ENCODE results near the gene ORAI3. TPM values are rescaled to one million over a fixed set of nuclear protein-coding genes. Genes with fewer than 3 reads are reported as not detected.

ORAI3 gene
- 10.3 to 14.7 TPM (median 12.3 TPM) in 5 replicates for total RNA-seq (2022; extraction: Qiagen RNA extraction)

DNA sequence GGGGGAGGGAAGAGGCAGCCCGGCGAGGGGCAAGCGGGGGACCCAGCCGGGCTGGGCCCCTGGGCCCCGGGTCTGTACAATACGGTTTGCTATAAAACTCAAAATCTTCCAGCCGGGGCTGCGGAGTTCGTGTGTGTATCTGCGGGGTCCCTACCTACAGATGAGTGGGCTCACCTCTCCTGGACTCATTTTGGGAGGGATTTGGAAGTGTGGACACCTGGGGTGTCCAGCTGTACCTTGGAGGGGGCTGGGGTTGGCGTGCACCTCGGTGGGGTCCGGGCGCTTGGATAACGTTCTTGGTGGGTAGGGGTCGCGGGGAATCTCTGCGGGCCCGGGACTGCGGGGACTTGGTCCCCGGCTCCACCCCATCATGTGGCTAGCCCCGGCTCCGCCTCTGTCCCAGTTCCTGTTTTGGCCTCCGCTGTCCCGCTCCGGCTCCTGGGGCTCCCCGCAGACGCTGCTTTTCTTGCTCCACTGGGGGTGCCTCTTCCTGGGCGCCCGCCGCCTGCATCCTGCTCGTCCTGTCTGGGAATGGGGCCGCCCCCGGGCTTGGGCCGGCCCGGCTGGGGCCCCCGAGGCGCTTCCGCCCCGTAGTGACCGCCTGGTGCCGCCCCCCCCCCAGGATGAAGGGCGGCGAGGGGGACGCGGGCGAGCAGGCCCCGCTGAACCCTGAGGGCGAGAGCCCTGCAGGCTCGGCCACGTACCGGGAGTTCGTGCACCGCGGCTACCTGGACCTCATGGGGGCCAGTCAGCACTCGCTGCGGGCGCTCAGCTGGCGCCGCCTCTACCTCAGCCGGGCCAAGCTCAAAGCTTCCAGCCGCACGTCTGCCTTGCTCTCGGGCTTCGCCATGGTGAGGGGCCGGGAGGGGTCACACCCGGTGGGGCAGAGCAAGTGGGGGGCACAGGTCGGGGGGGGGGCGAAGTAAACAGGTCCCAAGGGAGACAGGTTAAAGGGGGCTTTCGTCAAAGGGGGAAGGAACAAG is at the start of gene ORAI3:
Gene ORAI3 (plus strand): TSS at position 402 of the 983 bp plus-strand sequence. CDS start 222 bp downstream, at position 624.

GRCh38 chr16:30923554-30924075 is 25.3 kb upstream of the ORAI3 start, which contains the start of gene FBXL19:
Gene FBXL19, plus strand, starts transcription at chr16:30923572. Its CDS starts 2,183 bp downstream, at chr16:30925755.

DNA sequence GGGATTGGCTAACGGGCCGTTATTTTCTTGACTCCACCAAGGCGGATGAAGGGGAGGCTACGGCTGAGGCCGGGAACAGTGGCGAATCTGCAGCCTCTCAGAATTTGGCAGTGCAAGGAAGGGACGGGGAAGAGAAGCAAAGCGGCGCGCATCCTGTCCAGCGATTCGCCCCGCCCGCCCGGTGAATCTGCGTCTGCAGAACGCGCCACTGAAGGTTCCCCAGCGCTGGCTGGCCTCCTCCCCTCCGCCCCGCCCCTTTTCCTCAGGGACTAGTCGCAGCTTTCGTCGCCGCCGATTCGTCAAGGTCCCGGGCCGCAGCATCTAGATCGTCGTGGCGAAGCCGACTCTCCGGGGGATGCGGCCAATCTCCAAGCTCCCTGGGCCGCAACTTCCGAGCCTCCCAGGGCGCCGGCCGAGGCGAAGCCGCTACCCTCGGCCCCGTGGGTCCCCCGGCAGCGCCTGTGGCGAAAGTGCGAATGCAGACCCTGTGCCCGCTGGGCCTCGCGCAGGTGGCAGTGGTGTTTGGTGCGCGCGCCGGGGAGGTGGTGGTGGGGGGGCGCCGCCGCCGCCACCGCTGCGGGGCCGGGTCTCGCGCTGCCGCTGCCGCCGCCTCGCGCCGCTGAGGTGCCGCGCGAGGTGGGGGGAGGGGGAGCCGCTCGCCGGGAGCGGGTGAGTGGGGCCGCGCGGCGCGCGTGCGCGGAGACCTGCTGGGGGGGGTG is 8.7 kb downstream of the ORAI3 start, which contains the start of gene SETD1A:
Gene SETD1A (plus strand): TSS at position 299 of the 719 bp plus-strand sequence. CDS start 978 bp downstream, outside the sequence.

GRCh38 chr16:30984669-30985400 is 36.0 kb downstream of the ORAI3 start, which contains the start of gene HSD3B7:
Gene HSD3B7, plus strand, starts transcription at chr16:30985207. Its CDS starts 452 bp downstream, at chr16:30985659.

Other genes starting within 250 kb of the ORAI3 start
- 16.0 to 26.6 TPM (median 17.8 TPM) in 5 replicates for gene SRCAP, start 249.9 kb upstream of the ORAI3 start, total RNA-seq (2022; extraction: Qiagen RNA extraction)
- gene PHKG2, start 200.6 kb upstream of the ORAI3 start, total RNA-seq (2022; extraction: Qiagen RNA extraction): 19.5 to 30.8 TPM (median 26.9 TPM) in 5 replicates
- gene CFAP119, start 187.0 kb upstream of the ORAI3 start, total RNA-seq (2022; extraction: Qiagen RNA extraction): 4.5 to 9.0 TPM (median 8.0 TPM) in 5 replicates
- 70.9 to 82.8 TPM (median 79.3 TPM) in 5 replicates for gene RNF40, start 186.7 kb upstream of the ORAI3 start, total RNA-seq (2022; extraction: Qiagen RNA extraction)
- gene ZNF629, start 161.9 kb upstream of the ORAI3 start, total RNA-seq (2022; extraction: Qiagen RNA extraction): 16.0 to 19.7 TPM (median 17.4 TPM) in 5 replicates
- gene BCL7C, start 55.0 kb upstream of the ORAI3 start, total RNA-seq (2022; extraction: Qiagen RNA extraction): 26.3 to 45.4 TPM (median 43.8 TPM) in 5 replicates
- gene CTF1, start 52.5 kb upstream of the ORAI3 start, total RNA-seq (2022; extraction: Qiagen RNA extraction): 0.16 to 0.29 TPM (median 0.17 TPM) in 5 replicates
- 12.0 to 20.0 TPM (median 16.8 TPM) in 5 replicates for gene FBXL19, start 25.5 kb upstream of the ORAI3 start, total RNA-seq (2022; extraction: Qiagen RNA extraction)
- gene SETD1A, start 8.7 kb downstream of the ORAI3 start, total RNA-seq (2022; extraction: Qiagen RNA extraction): 18.3 to 20.3 TPM (median 18.6 TPM) in 5 replicates
- 13.5 to 17.0 TPM (median 14.5 TPM) in 5 replicates for gene HSD3B7, start 36.1 kb downstream of the ORAI3 start, total RNA-seq (2022; extraction: Qiagen RNA extraction)
- gene STX1B, start 61.6 kb downstream of the ORAI3 start, total RNA-seq (2022; extraction: Qiagen RNA extraction): 1.4 to 1.7 TPM (median 1.6 TPM) in 5 replicates
- gene STX4, start 84.5 kb downstream of the ORAI3 start, total RNA-seq (2022; extraction: Qiagen RNA extraction): 49.2 to 67.7 TPM (median 62.8 TPM) in 5 replicates
- gene ZNF668, start 125.2 kb downstream of the ORAI3 start, total RNA-seq (2022; extraction: Qiagen RNA extraction): 13.2 to 20.9 TPM (median 15.8 TPM) in 5 replicates
- 9.3 to 10.8 TPM (median 9.9 TPM) in 5 replicates for gene ZNF646, start 125.4 kb downstream of the ORAI3 start, total RNA-seq (2022; extraction: Qiagen RNA extraction)
- gene PRSS53, start 139.9 kb downstream of the ORAI3 start, total RNA-seq (2022; extraction: Qiagen RNA extraction): 1.1 to 2.1 TPM (median 1.4 TPM) in 5 replicates
- 99.8 to 149 TPM (median 147 TPM) in 5 replicates for gene VKORC1, start 145.7 kb downstream of the ORAI3 start, total RNA-seq (2022; extraction: Qiagen RNA extraction)
- gene BCKDK, start 159.3 kb downstream of the ORAI3 start, total RNA-seq (2022; extraction: Qiagen RNA extraction): 42.8 to 59.1 TPM (median 54.4 TPM) in 5 replicates
- 44.4 to 51.1 TPM (median 49.2 TPM) in 5 replicates for gene KAT8, start 168.6 kb downstream of the ORAI3 start, total RNA-seq (2022; extraction: Qiagen RNA extraction)
- gene PRSS8, start 186.7 kb downstream of the ORAI3 start, total RNA-seq (2022; extraction: Qiagen RNA extraction): 1.2 to 1.8 TPM (median 1.4 TPM) in 5 replicates
- 0.84 to 2.1 TPM (median 1.3 TPM) in 5 replicates for gene PRSS36, start 201.0 kb downstream of the ORAI3 start, total RNA-seq (2022; extraction: Qiagen RNA extraction)
- 494 to 572 TPM (median 537 TPM) in 5 replicates for gene FUS, start 231.1 kb downstream of the ORAI3 start, total RNA-seq (2022; extraction: Qiagen RNA extraction)